Measurements from ENCODE around the gene GPATCH3.

Gene GPATCH3

DNA sequence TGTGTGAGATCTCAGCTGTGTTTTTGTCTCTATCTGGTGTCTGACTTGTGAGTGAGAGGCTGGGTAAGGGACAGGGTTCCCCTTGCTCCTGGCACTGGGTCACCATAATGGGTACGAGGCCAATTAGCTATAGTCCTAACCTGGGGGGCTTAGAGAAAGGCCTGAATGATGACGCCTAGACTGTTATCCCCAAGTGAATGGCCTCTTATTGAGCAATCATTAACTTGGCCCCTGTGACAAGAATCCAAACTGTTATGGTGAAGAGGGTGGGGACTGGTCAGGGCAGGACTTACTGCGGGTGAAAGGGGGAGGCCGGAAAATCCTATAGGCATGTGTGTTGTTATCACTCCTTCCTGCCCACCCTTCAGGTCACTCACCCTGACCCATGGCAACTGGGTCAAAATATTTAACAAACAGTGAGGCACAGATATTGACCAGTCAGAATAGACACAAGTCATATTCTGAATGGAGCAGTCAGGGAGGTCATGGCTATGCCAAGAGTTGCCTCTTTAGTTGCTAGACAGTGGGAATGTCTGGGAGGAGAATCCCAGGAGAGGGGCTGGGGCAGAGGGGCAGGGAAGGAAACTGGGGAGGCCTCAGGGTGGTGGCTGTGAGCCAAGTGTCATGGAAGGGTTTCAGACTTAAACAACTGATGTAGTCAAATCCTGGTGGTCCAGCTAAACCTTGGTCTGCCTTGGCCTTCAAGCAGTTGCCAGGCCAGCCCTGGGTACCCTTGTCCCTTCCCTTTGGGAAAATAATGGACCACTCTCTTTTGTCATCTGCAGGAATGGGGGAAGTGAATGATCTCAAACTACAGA lies 10.3 kb upstream of the GPATCH3 start:
- no peak for ATAC-seq (replicated peaks; ENCODE audit: extremely low read depth, poor library complexity, severe bottlenecking)
- no peaks in the 10 kb centered on the region for H3K9me3 Mint-ChIP-seq
- no peak overlapping the region for H3K4me3 Mint-ChIP-seq
- H3K27me3 Mint-ChIP-seq = peaks cover 16% of the 10 kb centered on the region
- no peak overlapping the region for H3K27ac Mint-ChIP-seq (ENCODE audit: low read depth)
- H3K4me1 Mint-ChIP-seq = no peaks in the 10 kb centered on the region
- DNase-seq (ENCODE audit: low spot score in 2 of 2) = no peak
- no peaks in the 10 kb centered on the region for H3K36me3 Mint-ChIP-seq (ENCODE audit: insufficient read depth)

GRCh38 chr1:26909951-26910342 lies 9.7 kb upstream of the GPATCH3 start:
- H3K27ac Mint-ChIP-seq (ENCODE audit: low read depth) = no peak overlapping the region

GRCh38 chr1:26907071-26907917 lies 7.0 kb upstream of the GPATCH3 start:
- Mint-ChIP-seq H3K9me3 (no peaks in the 10 kb centered on the region), H3K4me1 (peaks cover 2% of the 10 kb centered on the region), H3K27me3 (peaks cover 16% of the 10 kb centered on the region), H3K27ac (ENCODE audit: low read depth) (no peak overlapping the region), H3K36me3 (ENCODE audit: insufficient read depth) (no peaks in the 10 kb centered on the region), H3K4me3 (no peak overlapping the region)
- no peak for ATAC-seq (replicated peaks; ENCODE audit: extremely low read depth, poor library complexity, severe bottlenecking)
- no peak for DNase-seq (ENCODE audit: low spot score in 2 of 2)

More at GRCh38 chr1:26909951-26910342, 9.7 kb upstream of the GPATCH3 start:
- DNase-seq (ENCODE audit: low spot score in 2 of 2) (no peak), ATAC-seq (replicated peaks; ENCODE audit: extremely low read depth, poor library complexity, severe bottlenecking) (no peak)
- Mint-ChIP-seq H3K4me3 (no peak overlapping the region), H3K4me1 (no peaks in the 10 kb centered on the region), H3K27me3 (peaks cover 16% of the 10 kb centered on the region), H3K36me3 (ENCODE audit: insufficient read depth) (no peaks in the 10 kb centered on the region), H3K9me3 (no peaks in the 10 kb centered on the region)

DNA sequence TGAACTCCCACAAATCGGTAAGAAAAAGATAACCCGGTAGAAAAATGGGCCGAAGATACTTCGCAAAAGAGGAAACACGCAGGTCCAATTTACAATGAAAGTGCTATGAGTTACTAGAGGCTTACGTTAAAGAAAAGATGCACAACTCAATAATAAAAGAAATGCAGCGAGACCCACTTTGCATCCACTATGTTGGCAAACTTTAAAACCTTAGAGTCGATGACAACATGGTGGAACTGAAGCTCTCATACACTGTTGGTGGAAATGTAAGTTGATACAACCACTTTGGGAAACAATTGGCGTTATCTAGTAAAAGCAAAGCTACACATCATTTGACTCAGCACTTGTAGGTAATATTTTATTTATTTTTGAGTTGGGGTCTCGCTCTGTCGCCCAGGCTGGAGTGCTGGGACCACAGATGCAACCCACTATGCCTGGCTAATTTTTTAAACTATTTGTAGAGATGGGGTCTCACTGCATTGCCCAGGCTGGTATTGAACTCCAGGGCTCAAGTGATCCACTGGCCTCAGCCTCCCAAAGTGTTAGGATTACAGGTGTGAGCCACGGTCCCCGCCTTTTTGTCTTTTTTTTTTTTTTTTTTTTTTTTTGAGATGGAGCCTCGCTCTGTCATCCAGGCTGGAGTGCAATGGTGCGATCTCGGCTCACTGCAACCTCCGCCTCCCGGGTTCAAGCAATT lies 696 bp upstream of the GPATCH3 start:
- DNase-seq (ENCODE audit: low spot score in 2 of 2) (no peak), ATAC-seq (replicated peaks; ENCODE audit: extremely low read depth, poor library complexity, severe bottlenecking) (no peak)
- Mint-ChIP-seq H3K4me3 (peak overlapping the region; percentile 88), H3K27me3 (no peaks in the 10 kb centered on the region), H3K27ac (ENCODE audit: low read depth) (peak overlapping the region; percentile 99), H3K36me3 (ENCODE audit: insufficient read depth) (peaks cover 34% of the 10 kb centered on the region), H3K9me3 (no peaks in the 10 kb centered on the region), H3K4me1 (peaks cover 32% of the 10 kb centered on the region)

GRCh38 chr1:26897351-26897750 lies 2.9 kb downstream of the GPATCH3 start:
- Mint-ChIP-seq H3K27me3 (no peaks in the 10 kb centered on the region), H3K4me1 (peaks cover 30% of the 10 kb centered on the region), H3K27ac (ENCODE audit: low read depth) (no peak overlapping the region), H3K36me3 (ENCODE audit: insufficient read depth) (peaks cover 58% of the 10 kb centered on the region), H3K4me3 (no peak overlapping the region), H3K9me3 (no peaks in the 10 kb centered on the region)
- DNase-seq (ENCODE audit: low spot score in 2 of 2) (no peak), ATAC-seq (replicated peaks; ENCODE audit: extremely low read depth, poor library complexity, severe bottlenecking) (no peak)

GRCh38 chr1:26894263-26894662 lies 6.0 kb downstream of the GPATCH3 start:
- no peaks in the 10 kb centered on the region for H3K9me3 Mint-ChIP-seq
- ATAC-seq (replicated peaks; ENCODE audit: extremely low read depth, poor library complexity, severe bottlenecking) = no peak
- no peak overlapping the region for H3K27ac Mint-ChIP-seq (ENCODE audit: low read depth)
- H3K36me3 Mint-ChIP-seq (ENCODE audit: insufficient read depth) = peaks cover 56% of the 10 kb centered on the region
- H3K4me1 Mint-ChIP-seq = peaks cover 19% of the 10 kb centered on the region
- DNase-seq (ENCODE audit: low spot score in 2 of 2) = no peak
- no peaks in the 10 kb centered on the region for H3K27me3 Mint-ChIP-seq
- no peak overlapping the region for H3K4me3 Mint-ChIP-seq

DNA sequence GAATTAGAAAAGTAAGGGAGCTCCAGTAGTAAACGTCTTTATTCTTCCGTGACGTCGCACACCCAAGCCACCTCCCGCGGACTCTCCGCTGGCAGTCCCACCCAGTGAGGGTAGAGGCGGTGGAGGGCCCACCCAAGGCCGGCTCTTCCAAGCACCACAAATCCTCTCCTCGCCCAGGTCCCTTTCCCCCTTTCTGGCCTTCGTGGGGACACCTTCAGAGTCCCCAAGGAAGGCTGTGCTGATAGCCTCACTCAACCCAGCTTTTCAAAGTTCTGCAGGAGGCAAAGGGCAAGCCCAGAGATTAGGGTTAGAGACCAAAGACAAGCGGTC lies 9.8 kb downstream of the GPATCH3 start:
- peaks cover 66% of the 10 kb centered on the region for H3K36me3 Mint-ChIP-seq (ENCODE audit: insufficient read depth)
- H3K27me3 Mint-ChIP-seq = no peaks in the 10 kb centered on the region
- H3K4me3 Mint-ChIP-seq = peak overlapping the region; percentile 96
- DNase-seq (ENCODE audit: low spot score in 2 of 2) (no peak), ATAC-seq (replicated peaks; ENCODE audit: extremely low read depth, poor library complexity, severe bottlenecking) (peak; percentile 26)
- peak overlapping the region; percentile 92 for H3K27ac Mint-ChIP-seq (ENCODE audit: low read depth)
- H3K4me1 Mint-ChIP-seq = peaks cover 25% of the 10 kb centered on the region
- no peaks in the 10 kb centered on the region for H3K9me3 Mint-ChIP-seq

- Mint-ChIP-seq H3K9me3 (no peaks in the 10 kb centered on the region), H3K27ac (ENCODE audit: low read depth) (peak within 1 kb of the TSS; percentile 92), H3K27me3 (no peaks in the 10 kb centered on the region), H3K4me1 (peaks cover 29% of the 10 kb centered on the region), H3K36me3 (ENCODE audit: insufficient read depth) (peaks cover 68% of the 10 kb centered on the region), H3K4me3 (peak within 1 kb of the TSS; percentile 96)
- ATAC-seq (replicated peaks; ENCODE audit: extremely low read depth, poor library complexity, severe bottlenecking) (peak; percentile 94), DNase-seq (ENCODE audit: low spot score in 2 of 2) (peak; percentile 53 to 58)
Observed at GRCh38 chr1:26889551-26890466, 10.5 kb downstream of the GPATCH3 start, which contains the start of gene GPN2. GPN2 (minus strand) TSS chr1:26890283; CDS start chr1:26890096, 187 bp downstream.

DNA sequence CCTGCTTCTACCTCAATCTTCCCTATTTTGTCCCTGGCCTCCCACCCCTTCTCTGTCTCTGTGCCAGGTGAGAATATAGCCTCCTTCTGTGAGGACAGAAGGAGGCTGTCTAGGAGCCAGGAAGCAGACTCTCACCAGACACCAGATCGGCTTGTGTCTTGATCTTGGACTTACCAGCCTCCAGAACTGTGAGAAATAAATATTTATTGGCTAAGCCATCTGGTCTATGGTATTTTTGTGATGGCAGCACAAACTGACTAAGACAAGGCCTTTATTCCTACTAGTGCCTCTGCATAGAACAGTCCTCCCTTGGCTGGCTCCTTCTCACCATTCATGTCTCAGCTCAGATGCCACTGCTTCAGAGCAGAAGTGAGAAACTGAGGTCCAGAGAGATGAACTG lies 12.0 kb downstream of the GPATCH3 start:
- no peaks in the 10 kb centered on the region for H3K9me3 Mint-ChIP-seq
- ATAC-seq (replicated peaks; ENCODE audit: extremely low read depth, poor library complexity, severe bottlenecking) = no peak
- H3K27ac Mint-ChIP-seq (ENCODE audit: low read depth) = peak overlapping the region; percentile 92
- peak overlapping the region; percentile 96 for H3K4me3 Mint-ChIP-seq
- H3K36me3 Mint-ChIP-seq (ENCODE audit: insufficient read depth) = peaks cover 74% of the 10 kb centered on the region
- no peak for DNase-seq (ENCODE audit: low spot score in 2 of 2)
- H3K27me3 Mint-ChIP-seq = no peaks in the 10 kb centered on the region
- H3K4me1 Mint-ChIP-seq = peaks cover 37% of the 10 kb centered on the region

- DNase-seq (ENCODE audit: low spot score in 2 of 2) (no peak), ATAC-seq (replicated peaks; ENCODE audit: extremely low read depth, poor library complexity, severe bottlenecking) (no peak)
- H3K36me3 Mint-ChIP-seq (ENCODE audit: insufficient read depth) = peaks cover 72% of the 10 kb centered on the region
- no peaks in the 10 kb centered on the region for H3K9me3 Mint-ChIP-seq
- H3K27me3 Mint-ChIP-seq = no peaks in the 10 kb centered on the region
- no peak overlapping the region for H3K4me3 Mint-ChIP-seq
- H3K4me1 Mint-ChIP-seq = peaks cover 37% of the 10 kb centered on the region
- no peak overlapping the region for H3K27ac Mint-ChIP-seq (ENCODE audit: low read depth)
Observed at GRCh38 chr1:26887125-26887524, 13.1 kb downstream of the GPATCH3 start.

- H3K9me3 Mint-ChIP-seq = no peaks in the 10 kb centered on the region
- DNase-seq (ENCODE audit: low spot score in 2 of 2) (no peak), ATAC-seq (replicated peaks; ENCODE audit: extremely low read depth, poor library complexity, severe bottlenecking) (no peak)
- no peaks in the 10 kb centered on the region for H3K27me3 Mint-ChIP-seq
- H3K27ac Mint-ChIP-seq (ENCODE audit: low read depth) = no peak overlapping the region
- H3K4me1 Mint-ChIP-seq = peaks cover 16% of the 10 kb centered on the region
- peaks cover 67% of the 10 kb centered on the region for H3K36me3 Mint-ChIP-seq (ENCODE audit: insufficient read depth)
- no peak overlapping the region for H3K4me3 Mint-ChIP-seq
Observed at GRCh38 chr1:26882696-26883463, 17.4 kb downstream of the GPATCH3 start.
